Activated CD8-positive, alpha-beta memory T cell treated with anti-CD3 and anti-CD28 coated beads, Interleukin-2, amount 50 U/mL, for 24 hours (primary cell): ENCODE data around the gene OR2T10.
"Not testable (repeated sequence)": the region's sequence is repeated elsewhere in the genome, so short reads cannot be mapped to it uniquely, and the experiment has no call there.

Experiments used
- DNase-seq: peaks from one replicate; pipeline ENCODE4 v3.0.0-alpha.2; 2020; ENCODE audit errors: extremely low read depth

The OR2T10 gene

GRCh38 chr1:248593226-248593625, 4.3 kb downstream of the OR2T10 start:
- no peak for DNase-seq

- DNase-seq, result no peak
Observed at GRCh38 chr1:248592655-248593054, 4.8 kb downstream of the OR2T10 start.

DNA sequence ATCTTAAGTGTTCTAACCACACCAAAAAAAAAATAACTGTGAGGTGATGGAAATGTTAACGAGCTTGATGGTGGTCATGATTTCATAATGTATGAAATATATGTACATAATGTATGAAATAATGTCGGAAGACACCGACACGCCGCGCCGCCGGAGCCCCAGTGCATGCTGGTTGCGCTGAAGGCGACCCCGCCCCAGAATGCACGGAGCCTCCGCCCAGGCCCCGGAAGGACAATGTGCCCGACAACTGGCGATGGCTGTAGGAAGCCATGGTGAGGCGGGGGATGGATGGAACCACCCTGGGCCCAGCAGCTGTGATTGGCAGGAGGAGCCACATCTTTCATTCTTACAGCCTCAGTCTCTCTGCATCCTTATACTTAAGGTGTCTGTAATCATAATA, 7.4 kb downstream of the OR2T10 start:
- DNase-seq, result no peak

- DNase-seq, result no peak
Observed at GRCh38 chr1:248589334-248589733, 8.2 kb downstream of the OR2T10 start.

DNA sequence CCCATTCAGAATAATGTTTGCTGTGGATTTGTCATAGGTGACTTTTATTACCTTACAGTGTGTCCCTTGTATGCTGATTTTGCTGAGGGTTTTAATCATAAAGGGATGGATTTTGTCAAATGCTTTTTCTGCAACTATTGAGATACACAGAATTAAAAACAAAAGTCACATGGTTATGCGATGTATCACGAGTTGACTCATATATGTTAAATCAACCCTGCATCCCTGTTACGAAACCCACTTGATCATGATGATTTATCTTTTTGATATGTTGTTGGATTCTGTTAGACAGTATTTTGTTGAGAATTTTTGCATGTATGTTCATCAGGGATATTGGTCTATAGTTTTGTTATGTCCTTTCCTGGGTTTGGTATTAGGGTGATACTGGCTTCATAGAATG, 12.2 kb downstream of the OR2T10 start:
- no peak for DNase-seq

DNA sequence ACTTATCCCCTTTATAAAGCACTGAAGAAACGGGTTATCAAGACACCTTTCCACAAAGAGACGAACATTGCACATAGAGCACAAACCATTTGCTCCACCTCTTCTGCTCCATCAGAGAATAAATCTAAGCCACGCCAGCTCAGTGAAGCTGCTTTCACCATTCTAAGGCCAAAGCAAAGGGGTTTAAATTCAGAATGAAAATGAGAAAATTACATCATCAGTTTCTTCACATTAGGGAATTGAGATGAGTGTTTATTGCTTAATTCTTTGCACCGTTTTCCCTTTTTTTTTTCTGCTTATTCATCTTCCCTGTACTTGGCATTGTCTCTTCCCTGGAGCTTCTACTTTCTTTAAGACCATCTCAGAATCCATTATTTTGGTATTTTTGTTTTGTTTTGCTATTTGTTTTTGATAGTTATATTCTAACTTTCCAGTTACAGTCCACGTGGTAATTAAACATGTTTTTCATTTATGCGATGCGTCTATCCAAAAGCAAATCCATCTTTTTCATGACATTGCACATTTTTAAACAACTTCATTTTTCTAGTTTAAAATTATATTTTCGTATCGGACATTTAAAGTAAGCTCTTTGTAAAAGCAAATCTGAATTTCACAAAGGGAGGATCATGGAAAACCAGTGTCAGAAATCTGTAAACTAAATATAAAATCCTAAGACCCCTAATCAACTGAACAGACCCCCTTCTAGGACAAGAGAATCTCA, 21.1 kb downstream of the OR2T10 start:
- no peak for DNase-seq

DNA sequence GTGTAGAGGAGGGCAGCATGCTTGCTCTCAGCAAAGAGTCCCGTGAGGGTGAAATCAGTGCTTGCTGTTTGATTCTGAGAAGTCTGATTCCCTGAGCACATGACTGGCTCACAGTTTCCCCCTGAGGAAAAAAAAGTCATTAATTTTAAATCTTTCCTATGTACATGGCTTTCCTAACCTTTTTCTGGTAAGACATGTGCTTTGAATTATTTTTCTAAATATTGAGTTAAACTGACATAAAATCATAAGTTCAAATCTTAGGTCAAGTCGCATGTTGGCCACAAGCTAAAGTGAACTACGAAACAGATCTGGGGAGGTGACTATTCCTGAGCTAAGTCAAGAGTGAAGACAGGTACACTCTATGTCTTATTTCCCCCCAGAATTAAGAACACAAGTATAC, 22.8 kb downstream of the OR2T10 start, which contains the start of gene OR2T34:
OR2T34 (minus strand) TSS at position 101 of the 400 bp plus-strand sequence; CDS start at position 101, 0 bp downstream.
- DNase-seq, result not testable (repeated sequence)

DNA sequence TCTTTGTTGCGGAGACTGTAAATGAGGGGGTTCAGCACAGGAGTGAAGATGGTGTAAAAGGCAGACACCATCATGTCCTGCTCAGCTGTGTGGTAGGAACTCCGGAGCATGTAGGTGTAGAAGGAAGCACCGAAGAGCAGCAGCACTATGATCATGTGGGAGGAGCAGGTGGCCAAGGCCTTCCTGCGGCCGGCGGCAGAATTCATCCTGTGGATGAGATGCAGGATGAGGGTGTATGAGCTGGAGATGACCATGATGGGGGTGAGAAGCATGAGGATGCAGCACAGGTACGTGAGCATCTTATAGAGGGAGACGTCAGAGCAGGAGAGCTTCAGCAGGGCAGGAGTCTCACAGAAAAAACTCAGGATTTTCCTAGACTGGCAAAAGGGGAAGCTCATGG, 23.6 kb downstream of the OR2T10 start:
- not testable (repeated sequence) for DNase-seq

DNA sequence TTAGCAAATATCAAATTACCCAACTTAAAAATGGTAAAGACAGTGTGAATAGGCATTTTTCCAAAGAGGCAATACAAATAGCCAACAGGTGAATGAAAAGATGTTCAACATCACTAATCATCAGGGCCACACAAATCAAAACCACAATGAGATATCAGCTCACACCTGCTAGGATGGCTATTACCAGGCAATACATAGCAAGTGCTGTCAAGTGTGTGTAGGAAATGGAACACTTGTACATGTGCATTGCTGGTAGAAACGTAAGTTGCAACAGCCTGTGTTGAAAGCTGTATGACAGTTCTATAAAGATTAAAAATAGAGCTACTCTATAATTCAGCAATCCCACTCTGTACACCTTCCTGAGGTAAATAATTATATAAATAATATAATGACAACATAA, 25.5 kb downstream of the OR2T10 start:
- not testable (repeated sequence) for DNase-seq

DNA sequence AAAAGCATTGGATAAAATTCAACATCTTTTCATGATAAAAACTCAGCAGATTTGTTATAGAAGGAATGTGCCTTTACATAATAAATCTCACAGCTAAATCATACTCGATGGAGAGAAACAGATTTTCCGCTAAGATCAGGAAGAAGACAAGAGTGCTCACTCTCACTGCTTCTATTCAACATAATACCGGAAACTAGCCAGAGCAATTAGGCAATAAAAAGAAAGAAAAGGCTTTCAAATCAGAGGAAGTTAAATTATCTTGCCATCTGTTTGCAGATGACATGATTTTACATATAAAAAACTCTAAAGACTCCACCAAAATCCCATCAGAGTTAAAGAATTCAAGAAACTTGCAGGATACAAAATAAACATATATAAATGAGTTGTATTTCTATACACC, 26.7 kb downstream of the OR2T10 start:
- DNase-seq, result not testable (repeated sequence)

DNA sequence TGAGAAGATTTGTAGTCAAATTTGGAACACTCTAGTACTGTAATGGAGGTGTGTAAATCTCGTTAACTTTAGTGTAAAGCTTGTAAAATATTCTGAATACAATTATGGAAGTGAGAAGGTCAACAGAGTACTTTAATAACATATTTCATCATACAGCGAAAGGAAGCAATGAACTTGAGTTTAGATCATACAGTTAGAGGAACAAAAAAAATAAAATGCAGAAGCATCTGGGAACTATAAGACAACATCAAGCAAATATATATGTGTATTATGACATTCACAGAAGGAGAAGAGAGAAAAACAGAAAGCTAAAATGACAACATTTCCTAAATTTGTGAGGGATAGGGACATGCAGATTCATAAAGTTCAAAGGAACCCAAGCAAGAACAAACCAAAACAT, 28.5 kb downstream of the OR2T10 start:
- DNase-seq, result not testable (repeated sequence)

- not testable (repeated sequence) for DNase-seq
Observed at GRCh38 chr1:248565530-248566373, 31.7 kb downstream of the OR2T10 start.

- not testable (repeated sequence) for DNase-seq
Observed at GRCh38 chr1:248562672-248563071, 34.8 kb downstream of the OR2T10 start, which contains the start of gene OR2T29. Gene OR2T29, minus strand, starts transcription at chr1:248562772. Its CDS starts 3,281 bp downstream, at chr1:248559491.

- DNase-seq, result not testable (repeated sequence)
Observed at GRCh38 chr1:248551027-248551426, 46.5 kb downstream of the OR2T10 start.

DNA sequence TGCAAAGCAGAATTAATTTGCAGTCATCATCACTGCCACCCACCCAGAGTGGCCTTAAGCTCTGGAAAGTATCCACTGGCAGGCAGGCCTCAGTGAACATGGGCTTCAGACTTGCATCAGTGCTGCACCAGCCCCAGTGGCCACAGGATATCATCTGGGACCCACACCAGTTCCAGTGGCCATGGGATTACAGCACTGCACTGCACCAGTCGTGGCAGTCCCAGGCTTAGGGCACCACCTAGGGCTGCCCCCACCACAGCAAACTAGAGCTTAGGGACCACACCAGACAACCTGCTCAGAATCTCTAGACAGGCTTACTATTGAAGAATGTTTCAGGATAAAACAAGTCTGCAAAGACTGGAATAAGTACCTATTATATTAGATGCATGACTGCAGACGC, 50.1 kb downstream of the OR2T10 start:
- not testable (repeated sequence) for DNase-seq
